Measurements from ENCODE around the gene PSMD5. TPM values are rescaled to one million over a fixed set of nuclear protein-coding genes. Genes with fewer than 3 reads are reported as not detected.

Gene PSMD5
- polyA plus RNA-seq, 1 of the 3 experiments (the other 2 are of a cell fraction) = 13.7 TPM

DNA sequence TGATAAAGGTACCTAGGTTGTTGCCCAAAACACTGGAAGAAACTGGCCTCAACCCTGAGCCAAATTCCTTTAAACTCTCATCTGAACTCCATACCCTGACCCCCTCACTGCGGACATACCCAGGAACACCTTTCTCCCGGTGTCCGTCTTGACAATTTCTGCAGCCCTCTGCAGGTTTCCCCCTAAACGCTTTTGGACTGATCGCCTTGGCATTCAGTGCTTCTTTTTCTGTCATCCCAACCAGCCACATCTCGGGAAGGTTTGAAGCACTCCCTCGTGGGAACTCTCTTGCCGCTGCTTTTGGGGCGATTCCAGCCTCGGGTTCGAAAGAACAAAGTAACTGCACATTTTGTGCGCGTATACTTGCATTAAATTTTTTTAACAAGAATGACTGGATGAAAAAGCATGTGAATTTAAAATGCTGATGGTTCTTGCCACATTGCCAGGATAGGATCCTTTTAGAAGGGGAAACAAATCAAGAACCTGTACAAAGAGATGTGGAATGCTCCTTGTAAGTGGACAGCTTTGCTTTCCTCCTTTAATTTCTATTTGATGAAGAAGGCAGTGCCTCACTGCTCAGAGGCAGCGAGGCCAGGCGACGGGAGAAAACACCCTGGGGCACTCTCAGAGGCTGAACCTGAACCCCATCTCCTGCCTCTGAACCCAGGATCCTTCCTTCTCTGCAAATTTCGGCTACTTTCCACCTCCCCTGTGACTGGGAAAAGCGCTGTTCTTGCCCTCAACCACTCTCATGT lies 615 bp downstream of the PSMD5 start:
- Histone ChIP-seq H4K20me1 (ENCODE audit: insufficient read depth) (no peaks in the 10 kb centered on the region), H3K79me2 (ENCODE audit: insufficient read depth) (peaks cover 70% of the 10 kb centered on the region), H3F3A (replicated peaks; ENCODE audit: insufficient read depth) (peaks cover 15% of the 10 kb centered on the region), H3K27me3 (ENCODE audit: insufficient read depth) (no peaks in the 10 kb centered on the region), H3K9ac (peak overlapping the region; percentile 99), H3K4me3 (ENCODE audit: low read depth in 2 of 2, low read length in 1 of 2) (peak overlapping the region; percentile 94 to 95), H3K4me2 (peak overlapping the region; percentile 93), H2AFZ (ENCODE audit: low read depth) (peak overlapping the region; percentile 96), H3K9me3 (no peaks in the 10 kb centered on the region), H3K4me1 (ENCODE audit: control insufficient read depth in 1 of 2, insufficient read depth in 2 of 2, low read depth in 1 of 2, low read length in 1 of 2) (peaks cover 5 to 15% of the 10 kb centered on the region in 2 experiments; a peak in 1 of 4 replicates), H3K36me3 (replicated peaks in 1 of 2; ENCODE audit: control insufficient read depth in 1 of 2, insufficient read depth in 2 of 2, low read length in 1 of 2) (peaks cover 8 to 11% of the 10 kb centered on the region in 2 experiments), H3K9me2 (no peaks in the 10 kb centered on the region), H3K27ac (ENCODE audit: low read depth in 2 of 2, low read length in 1 of 2) (peak overlapping the region; percentile 90 to 91)
- CTCF ChIA-PET = no interaction called here
- 32% methylated on average over 18 of the region's 18 CpGs for WGBS (ENCODE audit: low lambda C conversion rate)
- POLR2A ChIA-PET = interaction anchor here (0.7 to 1.3 kb wide), 2 partner anchors 93 to 112 kb away, joined by 3 to 5 read pairs; no protein-coding TSS in a partner anchor
- DNase-seq = no peak
- TF ChIP-seq MXI1 (IDR thresholded peaks at IDR 0.05; ENCODE audit: low read depth, low read length) = peak; percentile 10; the same call in 1 of the 2 replicates
- TF ChIP-seq, protein P1, sequence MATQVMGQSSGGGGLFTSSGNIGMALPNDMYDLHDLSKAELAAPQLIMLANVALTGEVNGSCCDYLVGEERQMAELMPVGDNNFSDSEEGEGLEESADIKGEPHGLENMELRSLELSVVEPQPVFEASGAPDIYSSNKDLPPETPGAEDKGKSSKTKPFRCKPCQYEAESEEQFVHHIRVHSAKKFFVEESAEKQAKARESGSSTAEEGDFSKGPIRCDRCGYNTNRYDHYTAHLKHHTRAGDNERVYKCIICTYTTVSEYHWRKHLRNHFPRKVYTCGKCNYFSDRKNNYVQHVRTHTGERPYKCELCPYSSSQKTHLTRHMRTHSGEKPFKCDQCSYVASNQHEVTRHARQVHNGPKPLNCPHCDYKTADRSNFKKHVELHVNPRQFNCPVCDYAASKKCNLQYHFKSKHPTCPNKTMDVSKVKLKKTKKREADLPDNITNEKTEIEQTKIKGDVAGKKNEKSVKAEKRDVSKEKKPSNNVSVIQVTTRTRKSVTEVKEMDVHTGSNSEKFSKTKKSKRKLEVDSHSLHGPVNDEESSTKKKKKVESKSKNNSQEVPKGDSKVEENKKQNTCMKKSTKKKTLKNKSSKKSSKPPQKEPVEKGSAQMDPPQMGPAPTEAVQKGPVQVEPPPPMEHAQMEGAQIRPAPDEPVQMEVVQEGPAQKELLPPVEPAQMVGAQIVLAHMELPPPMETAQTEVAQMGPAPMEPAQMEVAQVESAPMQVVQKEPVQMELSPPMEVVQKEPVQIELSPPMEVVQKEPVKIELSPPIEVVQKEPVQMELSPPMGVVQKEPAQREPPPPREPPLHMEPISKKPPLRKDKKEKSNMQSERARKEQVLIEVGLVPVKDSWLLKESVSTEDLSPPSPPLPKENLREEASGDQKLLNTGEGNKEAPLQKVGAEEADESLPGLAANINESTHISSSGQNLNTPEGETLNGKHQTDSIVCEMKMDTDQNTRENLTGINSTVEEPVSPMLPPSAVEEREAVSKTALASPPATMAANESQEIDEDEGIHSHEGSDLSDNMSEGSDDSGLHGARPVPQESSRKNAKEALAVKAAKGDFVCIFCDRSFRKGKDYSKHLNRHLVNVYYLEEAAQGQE (IDR thresholded peaks at IDR 0.05; ENCODE audit: low read depth, low read length) = no peak

DNA sequence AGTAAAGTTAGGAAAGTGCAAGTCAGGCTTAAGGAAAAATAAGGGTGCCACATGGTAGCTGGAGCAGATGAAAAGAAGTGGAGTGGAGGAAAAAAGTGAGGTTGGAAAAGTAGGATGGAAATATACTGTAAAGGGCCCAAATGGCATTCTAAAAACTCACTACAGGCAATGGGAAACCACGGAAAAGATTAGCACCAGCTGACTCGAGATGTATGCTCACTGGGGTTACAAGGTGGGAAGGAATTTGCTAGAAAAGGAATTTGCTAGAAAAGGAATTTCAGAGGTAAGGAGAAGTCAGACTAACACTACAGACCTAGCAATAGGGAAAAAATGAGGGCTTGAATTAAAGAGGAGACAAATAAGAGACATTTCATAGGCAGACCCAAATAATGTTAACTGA lies 3.6 kb downstream of the PSMD5 start:
- Histone ChIP-seq H3K4me3 (ENCODE audit: low read depth in 2 of 2, low read length in 1 of 2) (no peak overlapping the region), H3K9ac (no peak overlapping the region), H3K36me3 (replicated peaks in 1 of 2; ENCODE audit: control insufficient read depth in 1 of 2, insufficient read depth in 2 of 2, low read length in 1 of 2) (peaks cover 13 to 19% of the 10 kb centered on the region in 2 experiments), H3K27ac (ENCODE audit: low read depth in 2 of 2, low read length in 1 of 2) (no peak overlapping the region), H3K79me2 (ENCODE audit: insufficient read depth) (peaks cover 90% of the 10 kb centered on the region), H4K20me1 (ENCODE audit: insufficient read depth) (no peaks in the 10 kb centered on the region), H2AFZ (ENCODE audit: low read depth) (no peak overlapping the region), H3K4me1 (ENCODE audit: control insufficient read depth in 1 of 2, insufficient read depth in 2 of 2, low read depth in 1 of 2, low read length in 1 of 2) (peaks cover 5 to 13% of the 10 kb centered on the region in 2 experiments; a peak in 1 of 4 replicates), H3K9me2 (no peaks in the 10 kb centered on the region), H3K4me2 (no peak overlapping the region), H3K27me3 (ENCODE audit: insufficient read depth) (no peaks in the 10 kb centered on the region), H3F3A (replicated peaks; ENCODE audit: insufficient read depth) (peaks cover 15% of the 10 kb centered on the region), H3K9me3 (no peaks in the 10 kb centered on the region)
- no peak for DNase-seq
- 57% methylated on average over 2 of the region's 2 CpGs for WGBS (ENCODE audit: low lambda C conversion rate)
- POLR2A ChIA-PET = no interaction called here
- TF ChIP-seq RAD21 (IDR thresholded peaks at IDR 0.05; ENCODE audit: low read length) = no peak
- TF ChIP-seq JUND (IDR thresholded peaks at IDR 0.05) = no peak
- TF ChIP-seq RCOR1 (IDR thresholded peaks at IDR 0.05; ENCODE audit: low read length) = no peak
- TF ChIP-seq MEF2A (IDR thresholded peaks at IDR 0.05; ENCODE audit: borderline replicate concordance, low read depth) = no peak
- no peak for TF ChIP-seq RFX5 (IDR thresholded peaks at IDR 0.05; ENCODE audit: low read length)
- TF ChIP-seq, protein P2, sequence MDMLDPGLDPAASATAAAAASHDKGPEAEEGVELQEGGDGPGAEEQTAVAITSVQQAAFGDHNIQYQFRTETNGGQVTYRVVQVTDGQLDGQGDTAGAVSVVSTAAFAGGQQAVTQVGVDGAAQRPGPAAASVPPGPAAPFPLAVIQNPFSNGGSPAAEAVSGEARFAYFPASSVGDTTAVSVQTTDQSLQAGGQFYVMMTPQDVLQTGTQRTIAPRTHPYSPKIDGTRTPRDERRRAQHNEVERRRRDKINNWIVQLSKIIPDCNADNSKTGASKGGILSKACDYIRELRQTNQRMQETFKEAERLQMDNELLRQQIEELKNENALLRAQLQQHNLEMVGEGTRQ (IDR thresholded peaks at IDR 0.05; ENCODE audit: borderline replicate concordance, low read depth, low read length) = no peak
- TF ChIP-seq, protein P3, sequence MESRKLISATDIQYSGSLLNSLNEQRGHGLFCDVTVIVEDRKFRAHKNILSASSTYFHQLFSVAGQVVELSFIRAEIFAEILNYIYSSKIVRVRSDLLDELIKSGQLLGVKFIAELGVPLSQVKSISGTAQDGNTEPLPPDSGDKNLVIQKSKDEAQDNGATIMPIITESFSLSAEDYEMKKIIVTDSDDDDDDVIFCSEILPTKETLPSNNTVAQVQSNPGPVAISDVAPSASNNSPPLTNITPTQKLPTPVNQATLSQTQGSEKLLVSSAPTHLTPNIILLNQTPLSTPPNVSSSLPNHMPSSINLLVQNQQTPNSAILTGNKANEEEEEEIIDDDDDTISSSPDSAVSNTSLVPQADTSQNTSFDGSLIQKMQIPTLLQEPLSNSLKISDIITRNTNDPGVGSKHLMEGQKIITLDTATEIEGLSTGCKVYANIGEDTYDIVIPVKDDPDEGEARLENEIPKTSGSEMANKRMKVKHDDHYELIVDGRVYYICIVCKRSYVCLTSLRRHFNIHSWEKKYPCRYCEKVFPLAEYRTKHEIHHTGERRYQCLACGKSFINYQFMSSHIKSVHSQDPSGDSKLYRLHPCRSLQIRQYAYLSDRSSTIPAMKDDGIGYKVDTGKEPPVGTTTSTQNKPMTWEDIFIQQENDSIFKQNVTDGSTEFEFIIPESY (IDR thresholded peaks at IDR 0.05; ENCODE audit: borderline replicate concordance, low read depth) = no peak
- no peak for TF ChIP-seq TAF1 (IDR thresholded peaks at IDR 0.05; ENCODE audit: borderline replicate concordance, low read depth, low read length)
- TF ChIP-seq TEAD4 (IDR thresholded peaks at IDR 0.05; ENCODE audit: borderline replicate concordance, insufficient read depth) = no peak
- TF ChIP-seq RXRA (IDR thresholded peaks at IDR 0.05; ENCODE audit: borderline replicate concordance, low read depth) = no peak
- no peak for TF ChIP-seq FOSL2 (IDR thresholded peaks at IDR 0.05; ENCODE audit: borderline replicate concordance, low read depth)
- TF ChIP-seq FOXJ3 (CRISPR knock-in tag; IDR thresholded peaks at IDR 0.05) = no peak
- no peak for TF ChIP-seq SIN3A (IDR thresholded peaks at IDR 0.05; ENCODE audit: borderline replicate concordance, low read depth, low read length)
- TF ChIP-seq, protein P4, sequence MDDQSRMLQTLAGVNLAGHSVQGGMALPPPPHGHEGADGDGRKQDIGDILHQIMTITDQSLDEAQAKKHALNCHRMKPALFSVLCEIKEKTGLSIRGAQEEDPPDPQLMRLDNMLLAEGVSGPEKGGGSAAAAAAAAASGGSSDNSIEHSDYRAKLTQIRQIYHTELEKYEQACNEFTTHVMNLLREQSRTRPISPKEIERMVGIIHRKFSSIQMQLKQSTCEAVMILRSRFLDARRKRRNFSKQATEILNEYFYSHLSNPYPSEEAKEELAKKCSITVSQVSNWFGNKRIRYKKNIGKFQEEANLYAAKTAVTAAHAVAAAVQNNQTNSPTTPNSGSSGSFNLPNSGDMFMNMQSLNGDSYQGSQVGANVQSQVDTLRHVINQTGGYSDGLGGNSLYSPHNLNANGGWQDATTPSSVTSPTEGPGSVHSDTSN (IDR thresholded peaks at IDR 0.05) = no peak
- TF ChIP-seq NFIC (IDR thresholded peaks at IDR 0.05; ENCODE audit: borderline replicate concordance) = no peak
- TF ChIP-seq GATA2 (CRISPR knock-in tag; IDR thresholded peaks at IDR 0.05) = no peak
- no peak for TF ChIP-seq TCF12 (IDR thresholded peaks at IDR 0.05)
- TF ChIP-seq GABPA (IDR thresholded peaks at IDR 0.05; ENCODE audit: low read depth) = no peak
- CTCF ChIA-PET = interaction anchor here (0.9 kb wide), 1 partner anchor 98 kb away, joined by 3 read pairs; no protein-coding TSS in a partner anchor

All from SK-N-SH (cell line).